ENCODE results near the gene NAMPT.

The NAMPT gene

DNA sequence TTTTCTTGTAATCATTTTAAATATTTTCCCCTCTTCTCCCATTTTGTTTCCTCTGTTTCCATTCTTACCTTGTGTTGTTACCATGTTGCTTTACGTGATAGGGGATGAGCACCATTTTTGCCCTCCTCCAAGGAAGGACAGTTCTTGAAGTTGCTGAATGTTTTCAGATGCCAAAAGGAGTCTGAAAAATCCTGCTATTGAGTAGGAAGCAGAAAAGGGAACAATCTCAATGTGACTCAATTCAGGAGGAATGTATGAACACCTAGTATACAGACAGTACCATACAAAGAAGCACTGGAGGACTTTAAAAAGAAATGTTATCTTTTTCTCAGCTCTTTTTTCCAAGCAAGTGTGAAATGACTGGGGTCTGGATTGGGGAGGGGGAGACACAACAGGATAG, 5.1 kb upstream of the NAMPT start:
- TF ChIP-seq REST (IDR thresholded peaks at IDR 0.05; ENCODE audit: low read depth) (no peak), ZBTB7A (IDR thresholded peaks at IDR 0.05; ENCODE audit: low read depth) (no peak), TAF1 (IDR thresholded peaks at IDR 0.05; ENCODE audit: low read depth) (no peak), TEAD4 (IDR thresholded peaks at IDR 0.05) (no peak), EP300 (IDR thresholded peaks at IDR 0.05; ENCODE audit: borderline replicate concordance) (no peak), RAD21 (IDR thresholded peaks at IDR 0.05; ENCODE audit: low read depth) (no peak), CEBPB (IDR thresholded peaks at IDR 0.05) (no peak), CREB1 (IDR thresholded peaks at IDR 0.05; ENCODE audit: low read depth) (no peak), YY1 (IDR thresholded peaks at IDR 0.05; ENCODE audit: low read depth) (no peak)
- TF ChIP-seq, protein P1, sequence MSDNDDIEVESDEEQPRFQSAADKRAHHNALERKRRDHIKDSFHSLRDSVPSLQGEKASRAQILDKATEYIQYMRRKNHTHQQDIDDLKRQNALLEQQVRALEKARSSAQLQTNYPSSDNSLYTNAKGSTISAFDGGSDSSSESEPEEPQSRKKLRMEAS (IDR thresholded peaks at IDR 0.05): no peak

GRCh38 chr7:106288263-106288662, 3.5 kb upstream of the NAMPT start:
- TF ChIP-seq RAD21 (IDR thresholded peaks at IDR 0.05; ENCODE audit: low read depth) (no peak), TCF12 (IDR thresholded peaks at IDR 0.05; ENCODE audit: low read depth) (no peak), YY1 (IDR thresholded peaks at IDR 0.05; ENCODE audit: low read depth) (no peak)
- TF ChIP-seq, protein P1 (IDR thresholded peaks at IDR 0.05): no peak

- TF ChIP-seq NFIC (IDR thresholded peaks at IDR 0.05): no peak
- TF ChIP-seq TAF1 (IDR thresholded peaks at IDR 0.05; ENCODE audit: low read depth): no peak
- TF ChIP-seq YY1 (IDR thresholded peaks at IDR 0.05; ENCODE audit: low read depth): no peak
- no peak for TF ChIP-seq REST (IDR thresholded peaks at IDR 0.05; ENCODE audit: low read depth)
- TF ChIP-seq CEBPB (IDR thresholded peaks at IDR 0.05): no peak
- TF ChIP-seq TCF12 (IDR thresholded peaks at IDR 0.05; ENCODE audit: low read depth): no peak
- no peak for TF ChIP-seq ZBTB7A (IDR thresholded peaks at IDR 0.05; ENCODE audit: low read depth)
Measured at GRCh38 chr7:106287786-106288185, 3.0 kb upstream of the NAMPT start.

DNA sequence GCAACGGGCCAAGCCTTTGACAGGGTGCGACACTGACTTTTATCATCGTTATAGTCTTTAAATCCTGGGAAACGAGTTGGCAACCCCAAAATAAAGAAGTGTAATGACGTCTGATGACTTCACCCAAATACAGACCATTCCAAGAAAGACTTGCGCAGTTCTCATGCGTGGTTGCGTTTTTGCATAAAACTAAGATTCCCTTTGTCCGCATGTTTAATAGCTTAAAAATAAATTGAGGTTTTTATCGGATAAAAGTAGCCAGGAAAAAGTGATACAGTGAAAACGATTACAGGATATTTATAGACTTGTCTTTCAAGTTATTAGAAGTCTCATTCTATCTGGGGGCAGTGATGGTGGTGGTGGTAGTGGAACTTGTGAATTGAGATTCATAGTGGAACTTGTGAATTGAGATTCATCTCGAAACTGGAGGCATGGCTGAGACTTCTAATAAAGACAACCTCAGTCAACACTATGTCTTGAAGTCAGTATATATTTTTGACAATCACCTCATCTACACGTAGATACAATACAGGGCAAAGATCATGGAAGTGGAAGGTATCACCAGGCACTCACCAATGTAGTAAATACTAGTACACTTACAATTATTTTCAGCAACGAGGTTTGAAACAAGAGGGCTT, 1.2 kb upstream of the NAMPT start:
- no peak for TF ChIP-seq CREB1 (IDR thresholded peaks at IDR 0.05; ENCODE audit: low read depth)
- TF ChIP-seq NFIC (IDR thresholded peaks at IDR 0.05): no peak
- no peak for TF ChIP-seq CEBPB (IDR thresholded peaks at IDR 0.05)
- TF ChIP-seq ZBTB7A (IDR thresholded peaks at IDR 0.05; ENCODE audit: low read depth): no peak

DNA sequence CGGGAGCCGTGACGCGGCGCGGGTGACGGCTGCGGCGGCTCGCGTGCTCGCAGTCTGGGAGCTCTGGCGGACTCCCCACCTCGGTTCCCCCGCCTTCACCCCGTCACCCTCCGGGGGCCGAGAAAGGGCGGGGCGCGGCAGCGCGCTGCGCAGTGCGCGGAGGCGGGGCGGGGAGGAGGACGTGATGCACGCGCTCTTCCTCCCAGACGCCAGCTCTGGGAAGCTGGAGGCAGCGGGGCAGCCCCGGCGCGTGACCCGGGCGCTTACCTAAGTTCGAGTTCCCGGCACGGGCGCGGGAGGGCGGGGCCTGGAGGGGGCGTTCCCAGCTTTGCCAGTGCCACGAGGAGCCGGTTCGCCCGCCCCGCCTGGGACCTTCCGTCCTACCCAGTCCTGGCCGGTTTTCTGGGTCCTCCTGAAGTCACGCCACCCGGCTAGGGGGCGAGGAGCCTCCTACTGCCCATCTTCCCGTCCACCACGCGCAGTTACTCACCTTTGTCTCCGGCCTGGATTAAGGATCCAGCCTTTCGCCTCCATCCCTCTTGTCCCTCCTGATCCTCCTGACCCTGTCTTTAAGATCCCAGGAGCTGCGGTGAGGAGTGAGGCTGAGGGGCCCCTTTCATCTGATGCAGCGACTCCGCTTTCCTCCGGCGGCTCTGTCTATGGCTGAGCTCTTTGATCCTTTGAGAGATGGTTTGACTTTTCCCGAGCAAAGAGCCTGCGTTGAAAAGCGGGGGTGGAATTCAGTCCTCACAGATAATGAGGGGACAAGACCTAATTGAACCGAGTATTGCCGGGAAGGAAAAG, 470 bp upstream of the NAMPT start:
- TF ChIP-seq FOXM1 (IDR thresholded peaks at IDR 0.05; ENCODE audit: borderline replicate concordance, low read depth): no peak
- no peak; the same call in 1 of the 2 replicates for TF ChIP-seq TEAD4 (IDR thresholded peaks at IDR 0.05)
- no peak for TF ChIP-seq RAD21 (IDR thresholded peaks at IDR 0.05; ENCODE audit: low read depth)
- peak; percentile 42; the same call in 1 of the 2 replicates for TF ChIP-seq CREB1 (IDR thresholded peaks at IDR 0.05; ENCODE audit: low read depth)
- no peak for TF ChIP-seq EP300 (IDR thresholded peaks at IDR 0.05; ENCODE audit: borderline replicate concordance)
- TF ChIP-seq NFIC (IDR thresholded peaks at IDR 0.05): no peak
- TF ChIP-seq YY1 (IDR thresholded peaks at IDR 0.05; ENCODE audit: low read depth): no peak
- peak; percentile 38; the same call in 1 of the 2 replicates for TF ChIP-seq TCF12 (IDR thresholded peaks at IDR 0.05; ENCODE audit: low read depth)
- 0 out of 2 replicates have a peak, but pooled peaks have one; percentile 31 for TF ChIP-seq ZBTB7A (IDR thresholded peaks at IDR 0.05; ENCODE audit: low read depth)
- TF ChIP-seq, protein P1 (IDR thresholded peaks at IDR 0.05): peak; percentile 71; the same call in 1 of the 2 replicates
- TF ChIP-seq, protein P2, sequence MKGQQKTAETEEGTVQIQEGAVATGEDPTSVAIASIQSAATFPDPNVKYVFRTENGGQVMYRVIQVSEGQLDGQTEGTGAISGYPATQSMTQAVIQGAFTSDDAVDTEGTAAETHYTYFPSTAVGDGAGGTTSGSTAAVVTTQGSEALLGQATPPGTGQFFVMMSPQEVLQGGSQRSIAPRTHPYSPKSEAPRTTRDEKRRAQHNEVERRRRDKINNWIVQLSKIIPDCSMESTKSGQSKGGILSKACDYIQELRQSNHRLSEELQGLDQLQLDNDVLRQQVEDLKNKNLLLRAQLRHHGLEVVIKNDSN (IDR thresholded peaks at IDR 0.05): peak; percentile 83
- no peak for TF ChIP-seq CEBPB (IDR thresholded peaks at IDR 0.05)
- no peak; the same call in 1 of the 2 replicates for TF ChIP-seq TAF1 (IDR thresholded peaks at IDR 0.05; ENCODE audit: low read depth)
- no peak for TF ChIP-seq REST (IDR thresholded peaks at IDR 0.05; ENCODE audit: low read depth)
- no peak for TF ChIP-seq EGR1 (IDR thresholded peaks at IDR 0.05)
